ENCODE measurements around the gene TMEM95. TPM values are rescaled to one million over a fixed set of nuclear protein-coding genes. Genes with fewer than 3 reads are reported as not detected.
"Not testable (repeated sequence)": the region's sequence is repeated elsewhere in the genome, so short reads cannot be mapped to it uniquely, and the experiment has no call there.

Gene TMEM95
- total RNA-seq, 2 donors from 2014 or later: not detected

- H3K9me3 ChIP-seq (ENCODE audit: control insufficient read depth, low read length, poor library complexity, severe bottlenecking): no peaks in the 10 kb centered on the region
- no peak overlapping the region for H3K27ac Mint-ChIP-seq
- no peaks in the 10 kb centered on the region for H3K36me3 Mint-ChIP-seq (ENCODE audit: low read depth)
- DNase-seq (no peak), ATAC-seq (no peak)
- no peak overlapping the region for H3K4me3 Mint-ChIP-seq
- peaks cover 10% of the 10 kb centered on the region for H3K27me3 Mint-ChIP-seq
- peaks cover 19% of the 10 kb centered on the region for H3K4me1 Mint-ChIP-seq
These were observed 2.4 kb downstream of the TMEM95 start for GRCh38 chr17:7357381-7357780.

DNA sequence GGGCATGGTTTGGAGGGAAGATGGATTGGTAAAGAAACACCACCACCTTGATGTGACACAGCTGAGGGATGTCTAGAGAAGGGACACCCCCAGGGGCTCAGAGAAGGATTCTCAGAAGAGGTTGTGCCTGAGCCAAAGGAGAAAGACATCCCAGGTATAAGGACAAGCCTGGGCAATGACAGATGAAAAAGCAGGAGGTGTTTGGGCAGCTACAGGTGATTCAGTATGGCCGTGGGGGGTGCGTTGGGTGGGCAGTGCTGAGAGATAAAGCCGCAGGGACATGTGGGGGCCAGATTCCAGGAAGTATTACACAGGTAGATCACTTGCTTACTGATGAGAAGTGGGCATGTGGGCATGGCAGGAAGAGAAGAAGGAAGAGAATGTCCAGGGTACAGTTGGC lies 7.0 kb downstream of the TMEM95 start:
- Mint-ChIP-seq H3K4me3 (no peak overlapping the region), H3K27ac (no peak overlapping the region), H3K4me1 (peaks cover 5% of the 10 kb centered on the region), H3K27me3 (peaks cover 15% of the 10 kb centered on the region), H3K36me3 (ENCODE audit: low read depth) (peaks cover 2% of the 10 kb centered on the region)
- no peaks in the 10 kb centered on the region for H3K9me3 ChIP-seq (ENCODE audit: control insufficient read depth, low read length, poor library complexity, severe bottlenecking)
- no peak for DNase-seq
- no peak for ATAC-seq

DNA sequence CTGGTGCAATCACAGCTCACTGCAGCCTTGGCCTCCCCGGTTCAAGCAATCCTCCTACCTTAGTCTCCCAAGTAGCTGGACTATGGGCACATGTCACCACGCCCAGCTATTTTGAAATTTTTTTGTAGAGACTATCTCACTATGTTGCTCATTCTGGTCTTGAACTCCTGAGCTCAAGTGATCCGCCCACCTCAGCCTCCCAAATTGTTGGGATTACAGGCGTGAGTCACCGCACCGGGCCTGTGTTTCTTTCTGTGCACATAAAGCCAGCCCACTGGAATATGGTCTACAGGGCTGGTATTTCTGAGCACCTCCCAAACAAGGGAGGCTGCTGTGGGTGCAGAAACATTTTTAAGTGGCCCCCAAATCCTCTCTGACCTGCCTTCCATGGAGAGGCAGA lies 8.4 kb downstream of the TMEM95 start:
- peaks cover 5% of the 10 kb centered on the region for H3K4me1 Mint-ChIP-seq
- peaks cover 15% of the 10 kb centered on the region for H3K27me3 Mint-ChIP-seq
- H3K36me3 Mint-ChIP-seq (ENCODE audit: low read depth): peaks cover 2% of the 10 kb centered on the region
- DNase-seq (no peak), ATAC-seq (no peak)
- no peak overlapping the region for H3K27ac Mint-ChIP-seq
- H3K9me3 ChIP-seq (ENCODE audit: control insufficient read depth, low read length, poor library complexity, severe bottlenecking): no peaks in the 10 kb centered on the region
- no peak overlapping the region for H3K4me3 Mint-ChIP-seq

- H3K36me3 Mint-ChIP-seq (ENCODE audit: low read depth); H3K27ac Mint-ChIP-seq; DNase-seq; ATAC-seq; H3K4me1 Mint-ChIP-seq; H3K9me3 ChIP-seq (ENCODE audit: control insufficient read depth, low read length, poor library complexity, severe bottlenecking); H3K4me3 Mint-ChIP-seq: not testable (repeated sequence)
- H3K27me3 Mint-ChIP-seq: peaks cover 24% of the 10 kb centered on the region
These were observed 11.0 kb downstream of the TMEM95 start for GRCh38 chr17:7365963-7366362.

DNA sequence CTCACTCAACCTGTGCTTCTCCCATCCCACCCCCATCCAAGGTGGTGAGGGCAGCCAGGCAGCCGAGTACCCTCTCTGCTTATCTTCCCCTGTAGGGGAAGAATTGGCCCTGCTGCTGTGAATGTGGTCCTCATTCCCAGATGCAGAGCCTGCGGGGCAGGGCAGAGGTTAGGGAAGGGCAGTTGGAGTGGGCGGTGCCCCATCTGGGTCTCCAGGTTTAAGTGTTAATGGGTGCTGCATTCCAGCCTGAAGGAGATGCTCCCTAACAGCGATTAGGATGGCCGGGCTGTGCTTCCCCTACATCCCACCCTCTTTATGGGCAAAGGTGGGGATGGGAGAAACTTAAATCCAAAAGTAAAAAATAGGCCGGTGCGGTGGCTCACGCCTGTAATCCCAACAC lies 12.1 kb downstream of the TMEM95 start:
- Mint-ChIP-seq H3K27me3 (peaks cover 17% of the 10 kb centered on the region), H3K36me3 (ENCODE audit: low read depth) (peaks cover 2% of the 10 kb centered on the region), H3K27ac (no peak overlapping the region), H3K4me3 (no peak overlapping the region), H3K4me1 (peaks cover 7% of the 10 kb centered on the region)
- DNase-seq: no peak
- no peak for ATAC-seq
- no peaks in the 10 kb centered on the region for H3K9me3 ChIP-seq (ENCODE audit: control insufficient read depth, low read length, poor library complexity, severe bottlenecking)

- Mint-ChIP-seq H3K4me1 (peaks cover 7% of the 10 kb centered on the region), H3K27ac (no peak overlapping the region), H3K36me3 (ENCODE audit: low read depth) (peaks cover 2% of the 10 kb centered on the region), H3K27me3 (peaks cover 14% of the 10 kb centered on the region), H3K4me3 (no peak overlapping the region)
- no peak for DNase-seq
- ATAC-seq: no peak
- H3K9me3 ChIP-seq (ENCODE audit: control insufficient read depth, low read length, poor library complexity, severe bottlenecking): no peaks in the 10 kb centered on the region
These were observed 13.1 kb downstream of the TMEM95 start for GRCh38 chr17:7367918-7368598.

GRCh38 chr17:7368599-7368994 lies 13.6 kb downstream of the TMEM95 start:
- not testable (repeated sequence) for H3K4me3 Mint-ChIP-seq; H3K36me3 Mint-ChIP-seq (ENCODE audit: low read depth); H3K27ac Mint-ChIP-seq; DNase-seq; H3K4me1 Mint-ChIP-seq; ATAC-seq; H3K9me3 ChIP-seq (ENCODE audit: control insufficient read depth, low read length, poor library complexity, severe bottlenecking)
- peaks cover 14% of the 10 kb centered on the region for H3K27me3 Mint-ChIP-seq

GRCh38 chr17:7369825-7370224 lies 14.9 kb downstream of the TMEM95 start:
- Mint-ChIP-seq H3K27ac (no peak overlapping the region), H3K4me3 (no peak overlapping the region), H3K27me3 (peaks cover 14% of the 10 kb centered on the region), H3K36me3 (ENCODE audit: low read depth) (peaks cover 2% of the 10 kb centered on the region), H3K4me1 (peaks cover 7% of the 10 kb centered on the region)
- no peaks in the 10 kb centered on the region for H3K9me3 ChIP-seq (ENCODE audit: control insufficient read depth, low read length, poor library complexity, severe bottlenecking)
- no peak for DNase-seq
- no peak for ATAC-seq

- H3K4me3 Mint-ChIP-seq: no peak overlapping the region
- H3K9me3 ChIP-seq (ENCODE audit: control insufficient read depth, low read length, poor library complexity, severe bottlenecking): no peaks in the 10 kb centered on the region
- H3K27ac Mint-ChIP-seq: no peak overlapping the region
- H3K4me1 Mint-ChIP-seq: peaks cover 2% of the 10 kb centered on the region
- no peaks in the 10 kb centered on the region for H3K36me3 Mint-ChIP-seq (ENCODE audit: low read depth)
- H3K27me3 Mint-ChIP-seq: peaks cover 9% of the 10 kb centered on the region
- ATAC-seq: no peak
- no peak for DNase-seq
These were observed 15.9 kb downstream of the TMEM95 start for GRCh38 chr17:7370853-7371252.

GRCh38 chr17:7374353-7374752 lies 19.4 kb downstream of the TMEM95 start:
- Mint-ChIP-seq H3K27ac (no peak overlapping the region), H3K36me3 (ENCODE audit: low read depth) (no peaks in the 10 kb centered on the region), H3K4me3 (no peak overlapping the region), H3K27me3 (peaks cover 14% of the 10 kb centered on the region), H3K4me1 (peaks cover 2% of the 10 kb centered on the region)
- ATAC-seq: no peak
- DNase-seq: no peak
- no peaks in the 10 kb centered on the region for H3K9me3 ChIP-seq (ENCODE audit: control insufficient read depth, low read length, poor library complexity, severe bottlenecking)

DNA sequence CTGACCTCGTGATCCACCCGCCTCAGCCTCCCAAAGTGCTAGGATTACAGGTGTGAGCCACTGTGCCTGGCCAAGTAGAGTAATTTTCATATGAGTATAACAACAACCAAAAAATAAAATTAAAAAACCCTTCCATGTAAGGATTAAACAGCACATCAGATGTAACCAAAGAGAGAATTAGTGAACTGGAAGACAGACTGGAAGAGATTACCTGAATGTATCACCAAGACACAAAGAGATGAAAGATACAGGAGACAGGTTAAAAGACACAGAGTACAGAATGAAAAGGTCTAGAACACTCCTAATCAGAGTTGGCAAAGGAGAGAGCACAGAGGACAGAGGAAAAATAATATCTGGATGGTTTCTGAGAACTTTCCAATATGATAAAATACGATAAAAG lies 24.2 kb downstream of the TMEM95 start:
- H3K4me1 Mint-ChIP-seq: peaks cover 5% of the 10 kb centered on the region
- no peak for DNase-seq
- peaks cover 39% of the 10 kb centered on the region for H3K27me3 Mint-ChIP-seq
- no peak overlapping the region for H3K27ac Mint-ChIP-seq
- H3K36me3 Mint-ChIP-seq (ENCODE audit: low read depth): peaks cover 3% of the 10 kb centered on the region
- H3K9me3 ChIP-seq (ENCODE audit: control insufficient read depth, low read length, poor library complexity, severe bottlenecking): no peaks in the 10 kb centered on the region
- no peak overlapping the region for H3K4me3 Mint-ChIP-seq
- ATAC-seq: no peak

DNA sequence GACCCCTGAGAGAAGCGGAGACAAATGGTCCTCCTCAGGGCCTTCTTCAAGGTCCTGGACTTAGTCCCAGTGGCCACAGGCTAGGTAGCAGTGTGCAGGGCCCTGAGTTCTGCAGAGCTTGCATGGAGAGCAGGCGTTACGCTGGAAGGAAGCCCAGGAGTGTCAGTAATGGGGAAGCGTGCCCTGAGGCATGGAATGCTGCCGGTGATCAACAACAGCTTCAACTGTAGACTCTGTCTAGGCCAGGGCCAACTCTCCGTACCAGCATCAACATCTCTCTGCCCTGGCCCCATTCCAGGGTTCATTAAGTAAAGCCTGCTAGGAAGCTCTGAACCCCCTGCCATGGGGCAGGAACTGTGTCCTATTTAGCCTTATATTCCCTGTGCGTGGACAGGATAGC lies 25.4 kb downstream of the TMEM95 start:
- Mint-ChIP-seq H3K27me3 (peaks cover 39% of the 10 kb centered on the region), H3K27ac (no peak overlapping the region), H3K4me1 (peaks cover 10% of the 10 kb centered on the region)

DNA sequence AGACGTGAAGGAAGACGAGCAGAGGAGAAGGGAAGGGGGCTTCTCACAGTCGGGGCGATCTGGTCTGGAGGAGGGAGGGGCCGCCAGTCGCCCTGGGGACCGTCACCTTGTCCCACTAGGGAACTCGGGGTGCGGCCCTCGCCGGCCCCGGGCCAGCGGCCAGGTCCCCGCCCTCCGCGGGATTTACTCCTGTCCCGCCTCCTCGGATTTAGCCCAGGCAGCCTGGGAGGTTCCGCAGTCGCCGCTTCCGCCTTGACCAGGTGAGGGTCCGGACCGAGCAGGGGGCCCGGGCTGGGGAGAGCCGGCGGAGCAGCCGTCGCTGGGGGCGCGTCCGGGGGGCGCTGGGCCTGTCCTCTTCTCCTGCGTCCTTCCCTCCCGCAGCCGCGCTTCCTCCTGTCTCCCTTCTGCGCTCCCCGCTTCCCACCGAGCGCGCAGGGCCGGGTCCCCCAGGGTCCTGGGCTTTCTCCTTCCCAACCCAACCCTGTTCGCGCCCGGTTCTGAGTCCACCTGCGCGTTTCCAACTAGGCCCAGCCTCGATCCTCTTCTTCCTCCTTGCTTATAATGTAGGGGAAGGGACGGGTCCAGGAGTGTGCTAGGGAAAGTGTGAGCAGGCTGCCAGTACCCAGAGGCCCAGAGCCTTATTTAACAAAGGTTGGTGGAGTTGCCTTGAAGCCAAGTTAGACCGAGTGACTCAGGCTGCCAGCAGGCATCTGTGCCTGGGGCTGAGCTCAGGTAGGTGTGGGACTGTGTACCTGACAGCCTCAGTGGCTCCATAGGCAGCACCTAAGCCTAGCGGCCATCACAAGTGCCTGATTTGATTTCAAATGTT lies 26.1 kb downstream of the TMEM95 start, which contains the start of gene TNK1:
TSS of gene TNK1 (plus strand) at position 235 of the 829 bp plus-strand sequence. CDS start 1,838 bp downstream, outside the sequence.
- Mint-ChIP-seq H3K36me3 (ENCODE audit: low read depth) (peaks cover 6% of the 10 kb centered on the region), H3K27ac (no peak within 1 kb of the TSS), H3K4me3 (no peak within 1 kb of the TSS), H3K4me1 (peaks cover 13% of the 10 kb centered on the region), H3K27me3 (peaks cover 39% of the 10 kb centered on the region)
- no peaks in the 10 kb centered on the region for H3K9me3 ChIP-seq (ENCODE audit: control insufficient read depth, low read length, poor library complexity, severe bottlenecking)
- no peak for ATAC-seq
- no peak for DNase-seq

More for the DNA sequence above, 25.4 kb downstream of the TMEM95 start:
- H3K36me3 Mint-ChIP-seq (ENCODE audit: low read depth): peaks cover 3% of the 10 kb centered on the region
- H3K4me3 Mint-ChIP-seq: no peak overlapping the region
- H3K9me3 ChIP-seq (ENCODE audit: control insufficient read depth, low read length, poor library complexity, severe bottlenecking): no peaks in the 10 kb centered on the region
- DNase-seq (no peak), ATAC-seq (no peak)
